Activated CD4-positive, alpha-beta T cell treated with anti-CD3 and anti-CD28 coated beads for 4 hours (primary cell): ENCODE measurements around the gene RSAD1.
"Not testable (repeated sequence)": the region's sequence is repeated elsewhere in the genome, so short reads cannot be mapped to it uniquely, and the experiment has no call there.

Experiments
- DNase-seq, 2 donors: peaks; one replicate each; pipeline ENCODE4 v3.0.0-alpha.2; 2020

The RSAD1 gene

GRCh38 chr17:50474523-50474922 is 4.1 kb upstream of the RSAD1 start:
- DNase-seq = no peak

- DNase-seq = no peak
Measured at GRCh38 chr17:50475362-50475761, 3.3 kb upstream of the RSAD1 start.

GRCh38 chr17:50475775-50476544 is 2.7 kb upstream of the RSAD1 start:
- DNase-seq = not testable (repeated sequence)

- DNase-seq = no peak
Measured at GRCh38 chr17:50476545-50477315, 1.9 kb upstream of the RSAD1 start.

GRCh38 chr17:50477976-50478375 is 684 bp upstream of the RSAD1 start:
- DNase-seq = no peak

- peak; percentile 58 to 66 for DNase-seq
Measured at GRCh38 chr17:50479522-50480141, 972 bp downstream of the RSAD1 start.

GRCh38 chr17:50480142-50480764 is 1.6 kb downstream of the RSAD1 start:
- DNase-seq = no peak

GRCh38 chr17:50480854-50481490 is 2.3 kb downstream of the RSAD1 start:
- DNase-seq = no peak

GRCh38 chr17:50481648-50482047 is 3.0 kb downstream of the RSAD1 start:
- no peak for DNase-seq

GRCh38 chr17:50482110-50482509 is 3.5 kb downstream of the RSAD1 start:
- DNase-seq = no peak

GRCh38 chr17:50482516-50482915 is 3.9 kb downstream of the RSAD1 start:
- DNase-seq = peak; percentile 63 to 65

- no peak for DNase-seq
Measured at GRCh38 chr17:50483266-50483665, 4.6 kb downstream of the RSAD1 start.

GRCh38 chr17:50484386-50485155 is 5.9 kb downstream of the RSAD1 start:
- no peak for DNase-seq

GRCh38 chr17:50487213-50488096 is 8.8 kb downstream of the RSAD1 start:
- DNase-seq = no peak

- no peak for DNase-seq
Measured at GRCh38 chr17:50488880-50489279, 10.2 kb downstream of the RSAD1 start.

- DNase-seq = no peak
Measured at GRCh38 chr17:50491505-50491904, 12.8 kb downstream of the RSAD1 start.

GRCh38 chr17:50492214-50492613 is 13.6 kb downstream of the RSAD1 start:
- DNase-seq = no peak

GRCh38 chr17:50493744-50494143 is 15.1 kb downstream of the RSAD1 start:
- DNase-seq = no peak

- no peak for DNase-seq
Measured at GRCh38 chr17:50495217-50495823, 16.7 kb downstream of the RSAD1 start.

GRCh38 chr17:50495918-50496317 is 17.3 kb downstream of the RSAD1 start:
- no peak for DNase-seq
